Vagina (tissue), 2 donors: ENCODE measurements around the gene TTC4. TPM values are rescaled to one million over a fixed set of nuclear protein-coding genes. Genes with fewer than 3 reads are reported as not detected.

Experiments
- DNase-seq, 2 donors: peaks; one replicate each; pipeline ENCODE4 v3.0.0-alpha.2; 2017; ENCODE audit errors: extremely low spot score in 2 of 2
- H3K27ac ChIP-seq: fragments of 200-600 bp; sonication (generic); one replicate; pipeline ENCODE4 v1.5.1; 2019
- H3K27me3 ChIP-seq: fragments of 200-600 bp; sonication (generic); one replicate; pipeline ENCODE4 v1.5.1; 2019
- H3K36me3 ChIP-seq, 2 donors: fragments of 200-600 bp; sonication (generic); one replicate each; pipeline ENCODE4 v1.5.1; 2017 to 2019
- H3K4me1 ChIP-seq: fragments of 200-600 bp; sonication (generic); one replicate; pipeline ENCODE4 v1.5.1; 2019
- H3K4me3 ChIP-seq, 2 donors: fragments of 200-600 bp; sonication (generic); 1 replicate in 1 of 2; 2 replicates in 1 of 2; pipeline ENCODE4 v1.5.1; 2016 to 2019
- H3K9me3 ChIP-seq: fragments of 200-600 bp; sonication (generic); one replicate; pipeline ENCODE4 v1.5.1; 2019
- CTCF ChIP-seq, 3 experiments: fragments of 450-650 bp in 2 of 3; fragments of 200-600 bp in 1 of 3; sonication (generic) in 1 of 3; IDR thresholded peaks; one replicate each; pipeline ENCODE4 v1.5.1; 2017 to 2019; ENCODE audit warnings: antibody characterized with exemption in 3 of 3, mild to moderate bottlenecking in 2 of 3, moderate library complexity in 2 of 3
- POLR2A ChIP-seq, 2 donors: fragments of 450-650 bp; IDR thresholded peaks; one replicate each; pipeline ENCODE4 v1.6.1; 2017; ENCODE audit warnings: antibody characterized with exemption in 2 of 2, mild to moderate bottlenecking in 2 of 2, moderate library complexity in 2 of 2
- POLR2AphosphoS5 ChIP-seq, 2 donors: sonication (generic); formaldehyde crosslinking; IDR thresholded peaks; one replicate each; pipeline ENCODE4 v1.9.0; 2017; ENCODE audit warnings: antibody characterized with exemption in 2 of 2, mild to moderate bottlenecking in 2 of 2, low read depth in 1 of 2; ENCODE audit not compliant: insufficient read depth in 1 of 2
- intact Hi-C: fragments of 100-400 bp; cut with DNase I; formaldehyde crosslinking; loops from one replicate; pipeline ENCODE4 v1.15.1; 2023
- total RNA-seq: library from RNA; depleted of rRNA; stranded (reverse); fragments of >200 nt; gene quantifications from one replicate; pipeline ENCODE4 v1.2.3, GENCODE V29; 2016

TTC4 gene
- total RNA-seq: 12.8 TPM

GRCh38 chr1:54715493-54716298, at the start of gene TTC4:
Gene TTC4 (plus strand): TSS chr1:54715861. CDS start chr1:54715909, 48 bp downstream.
- Histone ChIP-seq H3K4me3 (peak within 1 kb of the TSS; percentile 65 to 82), H3K27ac (peak within 1 kb of the TSS; percentile 66), H3K4me1 (peaks cover 24% of the 10 kb centered on the region), H3K9me3 (no peaks in the 10 kb centered on the region), H3K27me3 (no peaks in the 10 kb centered on the region), H3K36me3 (peaks cover 0 to 18% of the 10 kb centered on the region in 2 donors)
- DNase-seq: no peak
- peak in 1 of 2 donors; percentile 52 for TF ChIP-seq POLR2A (IDR thresholded peaks at IDR 0.05)
- no peak for TF ChIP-seq CTCF (IDR thresholded peaks at IDR 0.05)
- peak; percentile 70 to 85 for TF ChIP-seq POLR2AphosphoS5 (IDR thresholded peaks at IDR 0.05; ENCODE audit: insufficient read depth in 1 of 2, low read depth in 1 of 2)
- intact Hi-C loops: no loop called here

GRCh38 chr1:54666333-54666732, 49.3 kb upstream of the TTC4 start:
- Histone ChIP-seq H3K4me3 (no peak overlapping the region), H3K36me3 (no peaks in the 10 kb centered on the region), H3K9me3 (no peaks in the 10 kb centered on the region), H3K4me1 (no peaks in the 10 kb centered on the region), H3K27me3 (no peaks in the 10 kb centered on the region), H3K27ac (no peak overlapping the region)
- intact Hi-C loops: no loop called here
- no peak for TF ChIP-seq POLR2AphosphoS5 (IDR thresholded peaks at IDR 0.05; ENCODE audit: insufficient read depth in 1 of 2, low read depth in 1 of 2)
- TF ChIP-seq POLR2A (IDR thresholded peaks at IDR 0.05): no peak
- no peak for TF ChIP-seq CTCF (IDR thresholded peaks at IDR 0.05)
- DNase-seq: no peak

- Histone ChIP-seq H3K4me3 (no peak overlapping the region), H3K9me3 (no peaks in the 10 kb centered on the region), H3K36me3 (no peaks in the 10 kb centered on the region), H3K27me3 (no peaks in the 10 kb centered on the region), H3K27ac (no peak overlapping the region), H3K4me1 (no peaks in the 10 kb centered on the region)
- no peak for DNase-seq
- no peak for TF ChIP-seq POLR2A (IDR thresholded peaks at IDR 0.05)
- no peak for TF ChIP-seq CTCF (IDR thresholded peaks at IDR 0.05)
- TF ChIP-seq POLR2AphosphoS5 (IDR thresholded peaks at IDR 0.05; ENCODE audit: insufficient read depth in 1 of 2, low read depth in 1 of 2): no peak
- intact Hi-C loops: no loop called here
Observed at GRCh38 chr1:54667797-54668196, 47.9 kb upstream of the TTC4 start.

GRCh38 chr1:54668567-54668966, 47.1 kb upstream of the TTC4 start:
- TF ChIP-seq CTCF (IDR thresholded peaks at IDR 0.05): no peak
- no peak for TF ChIP-seq POLR2A (IDR thresholded peaks at IDR 0.05)
- TF ChIP-seq POLR2AphosphoS5 (IDR thresholded peaks at IDR 0.05; ENCODE audit: insufficient read depth in 1 of 2, low read depth in 1 of 2): no peak
- Histone ChIP-seq H3K27me3 (no peaks in the 10 kb centered on the region), H3K36me3 (no peaks in the 10 kb centered on the region), H3K27ac (no peak overlapping the region), H3K9me3 (no peaks in the 10 kb centered on the region), H3K4me3 (no peak overlapping the region), H3K4me1 (no peaks in the 10 kb centered on the region)
- no peak for DNase-seq
- intact Hi-C loops: no loop called here

GRCh38 chr1:54671985-54672608, 43.6 kb upstream of the TTC4 start:
- H3K4me1 ChIP-seq: no peaks in the 10 kb centered on the region
- TF ChIP-seq POLR2A (IDR thresholded peaks at IDR 0.05): no peak
- TF ChIP-seq POLR2AphosphoS5 (IDR thresholded peaks at IDR 0.05; ENCODE audit: insufficient read depth in 1 of 2, low read depth in 1 of 2): peak in 1 of 2 donors; percentile 10
- TF ChIP-seq CTCF (IDR thresholded peaks at IDR 0.05): peak; percentile 19 to 49 (median 22)
- intact Hi-C loops: no loop called here
- H3K4me3 ChIP-seq: no peak overlapping the region
- no peaks in the 10 kb centered on the region for H3K36me3 ChIP-seq
- no peak overlapping the region for H3K27ac ChIP-seq
- H3K9me3 ChIP-seq: no peaks in the 10 kb centered on the region
- H3K27me3 ChIP-seq: no peaks in the 10 kb centered on the region
- no peak for DNase-seq
